H9 (cell line): ENCODE measurements around the gene SPINK13. TPM values are rescaled to one million over a fixed set of nuclear protein-coding genes. Genes with fewer than 3 reads are reported as not detected.

Source experiments
- DNase-seq: peaks from one replicate; pipeline ENCODE4 v3.0.0-alpha.2; 2017
- H2AFZ ChIP-seq: one replicate; pipeline ENCODE4 v1.6.1; 2013; ENCODE audit warnings: mild to moderate bottlenecking, low read length, control low read depth, moderate library complexity
- H2AK5ac ChIP-seq: 2 replicates; pipeline ENCODE4 v1.6.1; 2013; ENCODE audit warnings: low read length, control low read depth, mixed read lengths; ENCODE audit not compliant: insufficient read length
- H2BK120ac ChIP-seq: one replicate; pipeline ENCODE4 v1.6.1; 2013; ENCODE audit warnings: low read depth, mild to moderate bottlenecking, low read length, control low read depth, inconsistent platforms; ENCODE audit not compliant: poor library complexity, severe bottlenecking
- H2BK12ac ChIP-seq: 2 replicates; pipeline ENCODE4 v1.6.1; 2013; ENCODE audit warnings: low read length, control low read depth, mixed read lengths, low read depth; ENCODE audit not compliant: insufficient read length
- H2BK15ac ChIP-seq: 2 replicates; pipeline ENCODE4 v1.6.1; 2013; ENCODE audit warnings: low read depth, low read length, control low read depth
- H2BK20ac ChIP-seq: one replicate; pipeline ENCODE4 v1.6.1; 2013; ENCODE audit warnings: low read depth, mild to moderate bottlenecking, low read length, control low read depth, inconsistent platforms; ENCODE audit not compliant: poor library complexity, severe bottlenecking
- H2BK5ac ChIP-seq: 2 replicates; pipeline ENCODE4 v1.6.1; 2013; ENCODE audit warnings: low read length, control low read depth, mixed read lengths; ENCODE audit not compliant: insufficient read length
- H3K14ac ChIP-seq: 2 replicates; pipeline ENCODE4 v1.6.1; 2013; ENCODE audit warnings: low read length, control low read depth; ENCODE audit not compliant: insufficient read depth
- H3K18ac ChIP-seq: 2 replicates; pipeline ENCODE4 v1.6.1; 2013; ENCODE audit warnings: low read depth, mild to moderate bottlenecking, mixed read lengths, low read length, control low read depth; ENCODE audit not compliant: insufficient read length
- H3K23ac ChIP-seq: 2 replicates; pipeline ENCODE4 v1.6.1; 2013; ENCODE audit warnings: low read length, control low read depth, mixed read lengths, low read depth; ENCODE audit not compliant: insufficient read length
- H3K23me2 ChIP-seq: 2 replicates; pipeline ENCODE4 v1.6.1; 2013; ENCODE audit warnings: low read depth, mild to moderate bottlenecking, mixed read lengths, low read length, control low read depth; ENCODE audit not compliant: insufficient read length, poor library complexity, severe bottlenecking
- H3K27ac ChIP-seq: 2 replicates; pipeline ENCODE4 v1.5.1; 2013; ENCODE audit warnings: low read length, control low read depth, mixed read lengths, low read depth; ENCODE audit not compliant: insufficient read length
- H3K27me3 ChIP-seq: 2 replicates; pipeline ENCODE4 v1.6.1; 2013; ENCODE audit warnings: low read length, control low read depth, inconsistent platforms; ENCODE audit not compliant: insufficient read depth
- H3K4ac ChIP-seq: 2 replicates; pipeline ENCODE4 v1.6.1; 2013; ENCODE audit warnings: low read depth, mild to moderate bottlenecking, control low read depth, inconsistent platforms, low read length, moderate library complexity
- H3K4me1 ChIP-seq: 2 replicates; pipeline ENCODE4 v1.6.1; 2013; ENCODE audit warnings: low read length, control low read depth, inconsistent platforms; ENCODE audit not compliant: insufficient read depth
- H3K4me2 ChIP-seq: 2 replicates; pipeline ENCODE4 v1.6.1; 2013; ENCODE audit warnings: low read length, control low read depth, mixed read lengths; ENCODE audit not compliant: insufficient read length, insufficient read depth
- H3K56ac ChIP-seq: 2 replicates; pipeline ENCODE4 v1.6.1; 2013; ENCODE audit warnings: low read depth, mild to moderate bottlenecking, mixed read lengths, low read length, control low read depth; ENCODE audit not compliant: insufficient read length
- H3K79me1 ChIP-seq: 2 replicates; pipeline ENCODE4 v1.6.1; 2013; ENCODE audit warnings: low read depth, mild to moderate bottlenecking, moderate library complexity, low read length, control low read depth, inconsistent platforms; ENCODE audit not compliant: insufficient read depth, poor library complexity, severe bottlenecking
- H3K79me2 ChIP-seq: 2 replicates; pipeline ENCODE4 v1.6.1; 2013; ENCODE audit warnings: low read length, control low read depth, inconsistent platforms; ENCODE audit not compliant: insufficient read depth
- H3K9ac ChIP-seq: 2 replicates; pipeline ENCODE4 v1.6.1; 2013; ENCODE audit warnings: low read length, control low read depth, mixed read lengths; ENCODE audit not compliant: insufficient read length; ENCODE audit errors: extremely low read depth
- H3K9me3 ChIP-seq: one replicate; pipeline ENCODE4 v1.6.1; 2013; ENCODE audit warnings: low read depth, low read length, inconsistent platforms; ENCODE audit not compliant: control insufficient read depth
- H3T11ph ChIP-seq: one replicate; pipeline ENCODE4 v1.6.1; 2013; ENCODE audit warnings: mild to moderate bottlenecking, low read length, control low read depth, inconsistent platforms
- H4K20me1 ChIP-seq: one replicate; pipeline ENCODE4 v1.6.1; 2013; ENCODE audit not compliant: control insufficient read depth, insufficient read length, insufficient read depth
- H4K5ac ChIP-seq: 2 replicates; pipeline ENCODE4 v1.6.1; 2013; ENCODE audit warnings: low read depth, mild to moderate bottlenecking, mixed read lengths, low read length, control low read depth; ENCODE audit not compliant: insufficient read length
- H4K8ac ChIP-seq: replicated peaks from 2 replicates; pipeline ENCODE4 v1.6.1; 2013; ENCODE audit warnings: low read length, control low read depth, mixed read lengths, low read depth; ENCODE audit not compliant: insufficient read length
- H4K91ac ChIP-seq: 2 replicates; pipeline ENCODE4 v1.6.1; 2013; ENCODE audit warnings: low read depth, mild to moderate bottlenecking, moderate library complexity, mixed read lengths, low read length, control low read depth; ENCODE audit not compliant: insufficient read length
- H3K27ac Mint-ChIP-seq, 3 experiments: 2 replicates in 2 of 3; 3 replicates in 1 of 3; pipeline ENCODE4 v1.8.0; 2020 to 2021; ENCODE audit warnings: mixed read lengths in 3 of 3, mild to moderate bottlenecking in 1 of 3, moderate library complexity in 1 of 3
- H3K27me3 Mint-ChIP-seq: 2 replicates; pipeline ENCODE4 v1.8.0; 2021; ENCODE audit warnings: low read depth, mild to moderate bottlenecking, moderate library complexity, mixed read lengths
- H3K36me3 Mint-ChIP-seq, 3 experiments: 2 replicates in 2 of 3; 3 replicates in 1 of 3; pipeline ENCODE4 v1.8.0; 2020 to 2021; ENCODE audit warnings: low read depth in 3 of 3, mixed read lengths in 3 of 3; ENCODE audit not compliant: insufficient read depth in 1 of 3
- H3K4me1 Mint-ChIP-seq, 2 experiments: 2 replicates each; pipeline ENCODE4 v1.8.0; 2020; ENCODE audit warnings: mixed read lengths in 2 of 2
- H3K4me3 Mint-ChIP-seq, 2 experiments: 2 replicates in 1 of 2; 3 replicates in 1 of 2; pipeline ENCODE4 v1.8.0; 2020 to 2021; ENCODE audit warnings: mild to moderate bottlenecking in 2 of 2, mixed read lengths in 2 of 2, moderate library complexity in 1 of 2
- H3K9me3 Mint-ChIP-seq, 2 experiments: 2 replicates in 1 of 2; 3 replicates in 1 of 2; pipeline ENCODE4 v1.8.0; 2020; ENCODE audit warnings: mild to moderate bottlenecking in 2 of 2, mixed read lengths in 2 of 2, moderate library complexity in 1 of 2
- CTCF ChIP-seq: fragments of 200-600 bp; sonication (generic); conservative IDR thresholded peaks from 3 replicates; pipeline ENCODE4 v1.8.0; 2021; ENCODE audit warnings: antibody characterized with exemption, mild to moderate bottlenecking
- WGBS: extraction: QIAGEN DNeasy Blood & Tissue Kit; methylation state at CpG from one replicate; pipeline ENCODE4 v1.1.7; 2013; ENCODE audit warnings: missing lambda C conversion rate, low lambda C conversion rate, mixed read lengths; ENCODE audit not compliant: insufficient read length; ENCODE audit errors: extremely low coverage; 5-methylcytosine and 5-hydroxymethylcytosine counted together
- total RNA-seq: library from RNA; stranded (reverse); gene quantifications from 2 replicates; pipeline ENCODE4 v1.2.1, GENCODE V29; 2021

Gene SPINK13
- total RNA-seq, 1 experiment from 2014 or later = not detected

- TF ChIP-seq CTCF = no peak
- Mint-ChIP-seq H3K4me3 (no peak overlapping the region), H3K9me3 (peaks cover 0 to 3% of the 10 kb centered on the region in 2 experiments; a peak in 1 of 5 replicates), H3K27me3 (0 out of 2 replicates have a peak, but pooled peaks cover 3% of the 10 kb centered on the region), H3K4me1 (no peaks in the 10 kb centered on the region), H3K27ac (no peak overlapping the region), H3K36me3 (no peaks in the 10 kb centered on the region)
- Histone ChIP-seq H4K8ac (no peak overlapping the region), H2BK20ac (no peak overlapping the region), H2AK5ac (no peak overlapping the region), H3K18ac (no peak overlapping the region), H2BK12ac (no peak overlapping the region), H3K23me2 (no peaks in the 10 kb centered on the region), H4K91ac (no peak overlapping the region), H2AFZ (no peak overlapping the region), H3K56ac (no peak overlapping the region), H3K23ac (no peak overlapping the region), H3K4me1 (no peaks in the 10 kb centered on the region), H3K14ac (no peak overlapping the region), H3K9ac (no peak overlapping the region), H2BK120ac (no peak overlapping the region), H2BK5ac (no peak overlapping the region), H4K20me1 (no peaks in the 10 kb centered on the region), H3T11ph (no peak overlapping the region), H3K27ac (no peak overlapping the region), H3K27me3 (no peaks in the 10 kb centered on the region), H2BK15ac (no peak overlapping the region), H3K4ac (no peak overlapping the region), H3K9me3 (no peaks in the 10 kb centered on the region), H3K79me1 (no peaks in the 10 kb centered on the region), H3K4me2 (no peak overlapping the region), H3K79me2 (no peaks in the 10 kb centered on the region), H4K5ac (no peak overlapping the region)
- WGBS = no CpG with 5 or more reads among the region's 6 CpGs
- DNase-seq = no peak
These were observed 47.1 kb upstream of the SPINK13 start for GRCh38 chr5:148221508-148221907.
